NOMO-1 (cell line): ENCODE results near the gene LRRN1.

Experiments used
- DNase-seq, 2 experiments: peaks; one replicate each; lab custom pipeline; 2025; ENCODE audit not compliant: unreplicated experiment in 2 of 2; lab: John Stamatoyannopoulos, UW

The LRRN1 gene

GRCh38 chr3:3893590-3893989 is 94.4 kb downstream of the LRRN1 start:
- no peak for DNase-seq
